PFSK-1 (cell line): ENCODE data around the gene SLC6A5.

Experiments used
- POLR2AphosphoS5 ChIP-seq: IDR thresholded peaks from 2 replicates; pipeline ENCODE4 v1.6.1; 2012; ENCODE audit warnings: low read depth, mild to moderate bottlenecking, control low read depth, low read length, moderate library complexity
- REST ChIP-seq, 2 experiments: IDR thresholded peaks; 2 replicates each; pipeline versions ENCODE4 v1.6.1 to v1.8.0; 2011 to 2012; ENCODE audit warnings: low read depth in 2 of 2, low read length in 2 of 2, control low read depth in 1 of 2, inconsistent platforms in 1 of 2, mild to moderate bottlenecking in 1 of 2, moderate library complexity in 1 of 2; ENCODE audit not compliant: insufficient read depth in 1 of 2
- SIN3A ChIP-seq: IDR thresholded peaks from 2 replicates; pipeline ENCODE4 v1.6.1; 2012; ENCODE audit warnings: mild to moderate bottlenecking, low read length, moderate library complexity, borderline replicate concordance; ENCODE audit not compliant: insufficient read depth

GRCh38 chr11:20612416-20612815 lies 13.0 kb downstream of the SLC6A5 start:
- no peak for TF ChIP-seq POLR2AphosphoS5
- no peak for TF ChIP-seq REST (IDR thresholded peaks at IDR 0.05; ENCODE audit: insufficient read depth in 1 of 2, low read depth in 2 of 2, low read length in 2 of 2)
- no peak for TF ChIP-seq SIN3A
